ENCODE results near the gene KAT6B. TPM values are rescaled to one million over a fixed set of nuclear protein-coding genes. Genes with fewer than 3 reads are reported as not detected.

The KAT6B gene
- total RNA-seq, 1 donor from 2014 or later, result 21.7 TPM

DNA sequence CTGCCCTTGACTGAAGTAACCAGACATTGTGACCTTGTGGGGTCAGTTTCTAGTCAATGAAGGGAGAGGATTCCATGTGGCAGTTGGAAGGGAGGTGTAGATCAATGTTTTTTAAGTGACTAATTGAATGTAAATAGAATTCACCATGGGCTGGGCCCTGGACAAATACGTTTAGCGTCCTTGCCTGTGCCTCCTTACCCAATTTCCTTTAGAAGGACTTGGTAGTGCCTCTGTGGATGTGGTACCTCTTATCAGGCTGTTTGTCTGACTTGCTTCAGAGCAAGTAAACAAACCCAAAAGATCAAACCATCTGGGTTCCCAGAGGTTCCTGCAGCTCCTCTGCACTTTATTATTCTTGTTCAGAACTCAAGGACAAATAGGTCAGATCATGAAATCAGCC, 4.3 kb upstream of the KAT6B start:
- H3K4me3 ChIP-seq (ENCODE audit: insufficient read depth, low read depth, low read length), result no peak overlapping the region
- no peak for DNase-seq (ENCODE audit: low read depth)
- no peak for TF ChIP-seq EZH2 (IDR thresholded peaks at IDR 0.05; ENCODE audit: insufficient read depth, low read length)
- TF ChIP-seq, protein P1, sequence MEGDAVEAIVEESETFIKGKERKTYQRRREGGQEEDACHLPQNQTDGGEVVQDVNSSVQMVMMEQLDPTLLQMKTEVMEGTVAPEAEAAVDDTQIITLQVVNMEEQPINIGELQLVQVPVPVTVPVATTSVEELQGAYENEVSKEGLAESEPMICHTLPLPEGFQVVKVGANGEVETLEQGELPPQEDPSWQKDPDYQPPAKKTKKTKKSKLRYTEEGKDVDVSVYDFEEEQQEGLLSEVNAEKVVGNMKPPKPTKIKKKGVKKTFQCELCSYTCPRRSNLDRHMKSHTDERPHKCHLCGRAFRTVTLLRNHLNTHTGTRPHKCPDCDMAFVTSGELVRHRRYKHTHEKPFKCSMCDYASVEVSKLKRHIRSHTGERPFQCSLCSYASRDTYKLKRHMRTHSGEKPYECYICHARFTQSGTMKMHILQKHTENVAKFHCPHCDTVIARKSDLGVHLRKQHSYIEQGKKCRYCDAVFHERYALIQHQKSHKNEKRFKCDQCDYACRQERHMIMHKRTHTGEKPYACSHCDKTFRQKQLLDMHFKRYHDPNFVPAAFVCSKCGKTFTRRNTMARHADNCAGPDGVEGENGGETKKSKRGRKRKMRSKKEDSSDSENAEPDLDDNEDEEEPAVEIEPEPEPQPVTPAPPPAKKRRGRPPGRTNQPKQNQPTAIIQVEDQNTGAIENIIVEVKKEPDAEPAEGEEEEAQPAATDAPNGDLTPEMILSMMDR (IDR thresholded peaks at IDR 0.05; ENCODE audit: insufficient read depth, low read depth, low read length), result no peak
- no peaks in the 10 kb centered on the region for H3K36me3 ChIP-seq (ENCODE audit: insufficient read depth, low read length)
- H3K4me1 Mint-ChIP-seq (ENCODE audit: low read depth, unreplicated experiment), result peaks cover 3% of the 10 kb centered on the region
- no peaks in the 10 kb centered on the region for H3K27me3 Mint-ChIP-seq (ENCODE audit: low read depth, unreplicated experiment)
- H3K27ac ChIP-seq (ENCODE audit: low read depth, low read length), result no peak overlapping the region
- H4K20me1 ChIP-seq (ENCODE audit: insufficient read depth, low read length), result peaks cover 2% of the 10 kb centered on the region
- no peak overlapping the region for H3K9ac ChIP-seq (ENCODE audit: low read length)
- H3K27me3 ChIP-seq (ENCODE audit: insufficient read depth, low read length), result no peaks in the 10 kb centered on the region
- H3K9me3 Mint-ChIP-seq (ENCODE audit: unreplicated experiment), result no peaks in the 10 kb centered on the region
- H3K9me3 ChIP-seq (ENCODE audit: insufficient read depth, low read depth, low read length), result no peaks in the 10 kb centered on the region
- no peaks in the 10 kb centered on the region for H3K36me3 Mint-ChIP-seq (ENCODE audit: low read depth, unreplicated experiment)
- peaks cover 11% of the 10 kb centered on the region for H3K4me1 ChIP-seq (ENCODE audit: insufficient read depth, low read length)
- no peak overlapping the region for H3K4me3 Mint-ChIP-seq (ENCODE audit: unreplicated experiment)
- H3K27ac Mint-ChIP-seq (ENCODE audit: unreplicated experiment), result no peak overlapping the region
- no peak overlapping the region for H2AFZ ChIP-seq (ENCODE audit: low read depth, low read length)
- H3K79me2 ChIP-seq (ENCODE audit: insufficient read depth, low read length), result peaks cover 2% of the 10 kb centered on the region
- H3K4me2 ChIP-seq (ENCODE audit: low read length), result peak overlapping the region; percentile 34
- no peak for FAIRE-seq

DNA sequence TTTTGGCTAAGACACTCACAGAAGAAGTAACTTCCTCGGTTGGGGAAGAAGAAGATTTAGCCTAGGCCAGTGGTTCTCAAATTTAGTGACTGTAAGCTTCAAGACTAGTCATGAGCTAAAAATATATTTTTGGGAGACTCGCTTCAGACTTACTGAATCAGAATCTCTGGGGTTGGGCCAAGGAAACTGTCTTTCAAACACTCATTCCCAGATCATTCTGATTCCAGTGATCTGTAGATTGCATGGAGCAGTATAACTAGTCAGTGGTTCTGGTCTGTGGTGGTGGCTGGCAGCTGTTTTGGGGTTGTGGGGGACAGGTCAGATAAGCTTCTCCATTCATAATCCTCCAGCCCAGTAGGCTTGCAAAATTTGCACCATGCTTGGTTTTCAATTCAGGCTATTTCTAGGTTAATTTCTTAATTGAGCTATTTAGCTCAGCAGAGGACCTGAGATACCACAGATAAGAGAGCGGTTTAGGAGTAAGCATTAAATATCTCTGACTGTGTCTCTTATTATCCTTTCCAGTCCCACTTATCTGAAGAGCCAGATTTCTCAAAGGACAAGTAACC, 3.8 kb upstream of the KAT6B start:
- no peak overlapping the region for H2AFZ ChIP-seq (ENCODE audit: low read depth, low read length)
- no peaks in the 10 kb centered on the region for H3K9me3 ChIP-seq (ENCODE audit: insufficient read depth, low read depth, low read length)
- H3K4me1 Mint-ChIP-seq (ENCODE audit: low read depth, unreplicated experiment), result peaks cover 6% of the 10 kb centered on the region
- FAIRE-seq, result no peak
- peak overlapping the region; percentile 14 for H3K4me3 Mint-ChIP-seq (ENCODE audit: unreplicated experiment)
- TF ChIP-seq, protein P1 (IDR thresholded peaks at IDR 0.05; ENCODE audit: insufficient read depth, low read depth, low read length), result no peak
- TF ChIP-seq EZH2 (IDR thresholded peaks at IDR 0.05; ENCODE audit: insufficient read depth, low read length), result no peak
- no peak overlapping the region for H3K27ac Mint-ChIP-seq (ENCODE audit: unreplicated experiment)
- no peaks in the 10 kb centered on the region for H3K9me3 Mint-ChIP-seq (ENCODE audit: unreplicated experiment)
- no peaks in the 10 kb centered on the region for H3K36me3 ChIP-seq (ENCODE audit: insufficient read depth, low read length)
- no peak overlapping the region for H3K9ac ChIP-seq (ENCODE audit: low read length)
- peak; percentile 82 for DNase-seq (ENCODE audit: low read depth)
- peaks cover 14% of the 10 kb centered on the region for H3K4me1 ChIP-seq (ENCODE audit: insufficient read depth, low read length)
- H3K36me3 Mint-ChIP-seq (ENCODE audit: low read depth, unreplicated experiment), result no peaks in the 10 kb centered on the region
- peaks cover 7% of the 10 kb centered on the region for H4K20me1 ChIP-seq (ENCODE audit: insufficient read depth, low read length)
- no peaks in the 10 kb centered on the region for H3K27me3 Mint-ChIP-seq (ENCODE audit: low read depth, unreplicated experiment)
- H3K27me3 ChIP-seq (ENCODE audit: insufficient read depth, low read length), result no peaks in the 10 kb centered on the region
- H3K4me2 ChIP-seq (ENCODE audit: low read length), result peak overlapping the region; percentile 34
- H3K79me2 ChIP-seq (ENCODE audit: insufficient read depth, low read length), result peaks cover 7% of the 10 kb centered on the region
- H3K4me3 ChIP-seq (ENCODE audit: insufficient read depth, low read depth, low read length), result no peak overlapping the region
- H3K27ac ChIP-seq (ENCODE audit: low read depth, low read length), result no peak overlapping the region

DNA sequence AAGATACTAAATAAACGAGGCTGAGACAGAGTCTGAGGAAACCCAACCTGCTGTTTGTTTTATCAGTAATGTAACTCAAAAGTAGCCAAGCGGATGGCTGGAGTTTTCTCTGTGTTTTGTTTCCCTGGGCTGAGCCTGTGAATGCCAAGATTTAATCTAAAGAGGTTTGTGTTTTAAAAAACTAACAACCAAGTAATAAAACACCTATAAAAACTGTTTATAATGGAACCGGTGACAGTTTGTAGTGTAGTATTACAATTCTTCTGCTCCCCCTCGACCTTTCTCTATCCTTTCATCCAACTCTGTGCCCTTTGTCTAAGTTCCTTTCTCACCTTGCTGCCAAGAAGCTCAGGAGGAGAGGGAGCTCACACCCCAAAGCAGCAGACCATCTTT, 2.6 kb upstream of the KAT6B start:
- Histone ChIP-seq H3K4me1 (ENCODE audit: insufficient read depth, low read length) (peaks cover 14% of the 10 kb centered on the region), H3K4me2 (ENCODE audit: low read length) (no peak overlapping the region), H3K36me3 (ENCODE audit: insufficient read depth, low read length) (no peaks in the 10 kb centered on the region), H3K79me2 (ENCODE audit: insufficient read depth, low read length) (peaks cover 14% of the 10 kb centered on the region), H3K27ac (ENCODE audit: low read depth, low read length) (no peak overlapping the region), H3K9me3 (ENCODE audit: insufficient read depth, low read depth, low read length) (no peaks in the 10 kb centered on the region), H3K4me3 (ENCODE audit: insufficient read depth, low read depth, low read length) (no peak overlapping the region), H3K27me3 (ENCODE audit: insufficient read depth, low read length) (no peaks in the 10 kb centered on the region), H2AFZ (ENCODE audit: low read depth, low read length) (peak overlapping the region; percentile 99), H3K9ac (ENCODE audit: low read length) (no peak overlapping the region), H4K20me1 (ENCODE audit: insufficient read depth, low read length) (peaks cover 14% of the 10 kb centered on the region)
- Mint-ChIP-seq H3K27ac (ENCODE audit: unreplicated experiment) (no peak overlapping the region), H3K9me3 (ENCODE audit: unreplicated experiment) (no peaks in the 10 kb centered on the region), H3K27me3 (ENCODE audit: low read depth, unreplicated experiment) (no peaks in the 10 kb centered on the region), H3K4me1 (ENCODE audit: low read depth, unreplicated experiment) (peaks cover 6% of the 10 kb centered on the region), H3K36me3 (ENCODE audit: low read depth, unreplicated experiment) (no peaks in the 10 kb centered on the region), H3K4me3 (ENCODE audit: unreplicated experiment) (peak overlapping the region; percentile 86)
- DNase-seq (ENCODE audit: low read depth) (no peak), FAIRE-seq (no peak)
- TF ChIP-seq, protein P1 (IDR thresholded peaks at IDR 0.05; ENCODE audit: insufficient read depth, low read depth, low read length), result no peak
- TF ChIP-seq EZH2 (IDR thresholded peaks at IDR 0.05; ENCODE audit: insufficient read depth, low read length), result no peak

Measured in astrocyte (in vitro differentiated cells and primary cell).